GM18508 (cell line): ENCODE data around the gene KCNK4.

Experiments used
- ATAC-seq: cut with Tn5 transposase; IDR thresholded peaks from one replicate; pipeline ENCODE4 v1.9.1; 2021; ENCODE audit warnings: moderate number of reproducible peaks; ENCODE audit not compliant: insufficient read depth, unreplicated experiment

KCNK4 gene

DNA sequence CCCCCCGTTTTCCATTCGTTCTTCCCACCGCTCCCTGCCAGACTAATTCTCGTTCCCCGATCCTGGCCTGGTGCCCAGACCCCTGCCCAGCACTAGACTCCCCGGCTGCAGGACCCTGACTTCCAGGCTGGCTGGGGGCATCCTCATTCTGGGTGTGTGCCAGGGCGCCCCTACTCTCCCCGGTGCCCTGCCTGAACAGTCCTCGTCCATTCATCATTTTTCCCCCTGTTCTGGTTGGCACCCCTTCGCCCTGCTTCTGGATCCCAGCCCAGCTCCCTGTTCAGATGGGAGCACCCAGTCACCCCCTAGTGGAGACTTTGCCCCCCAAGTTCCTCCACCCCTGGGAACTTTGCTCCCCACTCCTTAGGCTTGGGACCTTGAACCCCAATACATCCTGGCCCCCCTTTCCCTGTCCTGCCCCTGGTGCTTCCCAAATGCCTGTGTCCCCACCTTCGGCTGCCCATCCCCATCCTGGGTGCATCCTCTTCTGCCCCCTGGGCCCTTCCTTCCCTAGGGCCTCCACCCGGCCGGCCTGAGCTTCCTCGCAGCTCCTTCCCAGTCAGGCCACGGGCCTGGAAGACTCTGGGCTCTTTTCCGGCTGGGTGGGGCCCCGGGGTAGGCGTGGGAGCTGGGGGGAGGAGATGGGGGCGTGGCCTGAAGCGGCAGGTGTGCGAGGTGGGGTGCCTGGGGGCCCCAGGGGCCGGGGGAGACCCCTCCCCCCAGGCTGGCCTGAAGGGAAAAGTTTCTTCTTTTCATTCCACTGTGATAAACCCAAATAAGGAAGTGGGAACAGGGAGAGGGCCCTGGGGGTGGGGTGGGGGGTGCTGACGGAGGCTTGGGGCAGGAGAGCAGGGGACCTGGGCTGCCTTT, 38.9 kb upstream of the KCNK4 start:
- ATAC-seq = no peak

DNA sequence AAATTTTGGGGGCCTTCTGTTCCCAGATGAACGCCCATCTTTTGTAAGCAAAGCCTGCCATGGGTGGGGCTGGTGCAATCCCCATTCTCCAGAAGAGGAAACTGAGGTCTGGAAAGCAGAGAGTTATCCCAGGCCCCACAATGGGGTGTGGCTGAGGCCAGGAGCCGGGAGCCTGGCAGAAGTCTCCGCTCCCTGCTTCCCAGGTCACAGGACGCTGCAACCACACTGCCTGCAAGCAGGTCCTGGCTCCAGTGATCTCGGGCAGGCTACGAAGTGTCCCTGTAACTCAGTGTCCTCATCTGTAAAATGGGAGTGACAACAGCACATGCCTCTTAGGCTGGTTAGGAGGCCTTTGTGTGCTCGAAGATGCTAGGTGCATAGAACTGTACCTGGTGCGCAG, 38.1 kb upstream of the KCNK4 start:
- ATAC-seq = no peak

DNA sequence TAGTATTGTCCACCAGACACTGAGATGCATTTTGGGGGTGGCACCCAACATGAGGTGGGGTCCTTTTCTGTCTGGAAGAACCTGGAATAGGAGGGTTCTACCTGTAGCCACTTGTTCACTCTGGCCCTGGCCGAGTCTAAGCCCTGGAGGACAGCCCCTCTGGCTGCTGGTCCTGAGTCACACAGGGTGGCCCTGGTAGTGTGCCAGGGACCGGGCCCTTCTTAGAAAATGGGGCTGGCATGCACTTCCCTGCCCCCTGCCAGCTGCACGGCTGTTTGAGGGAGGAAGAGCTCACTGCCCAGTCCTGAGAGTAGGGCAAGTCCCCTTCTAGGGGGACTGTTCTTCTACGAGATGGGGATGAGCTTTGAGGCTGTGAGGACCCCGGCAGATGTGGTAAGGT, 37.6 kb upstream of the KCNK4 start:
- no peak for ATAC-seq

DNA sequence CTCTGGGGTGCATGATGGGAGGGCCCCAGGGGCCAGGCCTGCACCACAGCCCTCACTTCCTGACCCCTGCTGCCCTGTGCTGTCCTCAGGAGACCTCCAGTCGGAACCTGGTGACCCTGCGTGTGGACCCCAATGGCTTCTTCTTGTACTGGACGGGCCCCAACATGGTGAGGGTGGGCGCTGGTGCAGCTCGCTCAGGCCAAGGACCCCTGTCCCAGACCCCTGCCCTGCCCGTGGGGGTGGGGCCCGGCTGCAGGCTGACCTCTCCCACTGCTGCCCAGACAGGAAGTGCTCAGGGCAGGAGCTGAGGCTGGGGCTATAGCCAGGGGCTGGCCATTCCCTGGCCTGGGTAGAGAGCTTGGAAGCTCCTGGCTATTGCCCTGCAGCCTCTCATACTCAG, 36.8 kb upstream of the KCNK4 start:
- ATAC-seq = no peak

DNA sequence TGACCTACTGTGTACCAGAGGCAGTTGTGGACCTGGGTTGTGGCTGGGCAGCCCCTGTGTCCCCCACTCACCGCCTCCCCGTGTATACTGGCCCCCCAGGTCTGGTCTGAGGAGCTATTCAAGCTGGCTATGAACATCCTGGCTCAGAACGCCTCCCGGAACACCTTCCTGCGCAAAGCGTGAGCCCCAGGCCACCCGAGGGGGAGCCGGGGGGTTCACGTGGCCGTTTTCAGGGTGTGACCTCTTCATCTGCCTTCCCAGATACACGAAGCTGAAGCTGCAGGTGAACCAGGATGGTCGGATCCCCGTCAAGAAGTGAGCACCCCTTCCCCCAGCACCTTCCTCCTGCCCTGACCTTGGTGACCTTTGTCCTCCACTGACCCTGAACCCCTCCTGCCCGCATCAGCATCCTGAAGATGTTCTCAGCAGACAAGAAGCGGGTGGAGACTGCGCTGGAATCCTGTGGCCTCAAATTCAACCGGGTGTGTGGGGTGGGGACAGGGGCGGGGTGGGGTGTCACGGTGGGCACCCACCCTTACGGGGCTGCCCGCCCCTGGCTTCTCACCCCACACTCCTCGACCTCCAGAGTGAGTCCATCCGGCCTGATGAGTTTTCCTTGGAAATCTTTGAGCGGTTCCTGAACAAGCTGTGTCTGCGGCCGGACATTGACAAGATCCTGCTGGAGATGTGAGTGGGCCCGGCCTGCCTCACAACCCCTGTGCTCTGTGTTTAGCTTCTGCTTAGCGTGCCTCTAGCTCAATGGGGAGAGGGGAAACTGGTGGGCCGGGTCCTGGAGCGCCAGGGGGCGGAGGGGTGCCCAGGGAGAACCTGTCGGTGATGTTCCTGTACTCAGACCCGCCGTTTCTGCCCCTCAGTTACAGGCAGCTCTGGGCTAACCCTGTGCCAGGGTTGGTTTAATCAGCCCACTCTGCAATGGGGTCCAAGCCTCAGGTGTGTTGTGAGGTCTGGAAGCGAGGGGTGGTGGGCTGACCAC, 35.7 kb upstream of the KCNK4 start:
- ATAC-seq = no peak

DNA sequence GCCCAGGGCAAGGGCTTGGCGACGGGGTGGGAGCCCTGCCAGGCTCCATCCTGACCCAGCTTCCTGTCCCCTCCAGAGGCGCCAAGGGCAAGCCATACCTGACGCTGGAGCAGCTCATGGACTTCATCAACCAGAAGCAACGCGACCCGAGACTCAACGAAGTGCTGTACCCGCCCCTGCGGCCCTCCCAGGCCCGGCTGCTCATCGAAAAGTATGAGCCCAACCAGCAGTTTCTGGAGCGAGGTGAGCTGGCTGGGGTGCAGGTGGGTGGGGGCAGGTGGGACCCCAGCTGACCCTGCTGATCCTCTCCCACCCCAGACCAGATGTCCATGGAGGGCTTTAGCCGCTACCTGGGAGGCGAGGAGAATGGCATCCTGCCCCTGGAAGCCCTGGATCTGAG, 34.8 kb upstream of the KCNK4 start:
- no peak for ATAC-seq

DNA sequence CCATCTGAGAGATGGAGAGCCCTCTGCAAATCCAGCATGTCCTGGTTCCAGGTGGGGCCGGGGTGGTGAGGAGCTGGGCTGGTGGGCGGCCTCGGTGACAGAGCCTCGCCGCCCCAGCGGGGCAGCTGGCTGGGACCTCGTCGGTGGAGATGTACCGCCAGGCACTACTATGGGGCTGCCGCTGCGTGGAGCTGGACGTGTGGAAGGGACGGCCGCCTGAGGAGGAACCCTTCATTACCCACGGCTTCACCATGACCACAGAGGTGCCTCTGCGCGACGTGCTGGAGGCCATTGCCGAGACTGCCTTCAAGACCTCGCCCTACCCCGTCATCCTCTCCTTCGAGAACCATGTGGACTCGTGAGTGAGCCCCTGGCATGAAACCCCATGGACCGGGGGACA, 32.7 kb upstream of the KCNK4 start:
- no peak for ATAC-seq

DNA sequence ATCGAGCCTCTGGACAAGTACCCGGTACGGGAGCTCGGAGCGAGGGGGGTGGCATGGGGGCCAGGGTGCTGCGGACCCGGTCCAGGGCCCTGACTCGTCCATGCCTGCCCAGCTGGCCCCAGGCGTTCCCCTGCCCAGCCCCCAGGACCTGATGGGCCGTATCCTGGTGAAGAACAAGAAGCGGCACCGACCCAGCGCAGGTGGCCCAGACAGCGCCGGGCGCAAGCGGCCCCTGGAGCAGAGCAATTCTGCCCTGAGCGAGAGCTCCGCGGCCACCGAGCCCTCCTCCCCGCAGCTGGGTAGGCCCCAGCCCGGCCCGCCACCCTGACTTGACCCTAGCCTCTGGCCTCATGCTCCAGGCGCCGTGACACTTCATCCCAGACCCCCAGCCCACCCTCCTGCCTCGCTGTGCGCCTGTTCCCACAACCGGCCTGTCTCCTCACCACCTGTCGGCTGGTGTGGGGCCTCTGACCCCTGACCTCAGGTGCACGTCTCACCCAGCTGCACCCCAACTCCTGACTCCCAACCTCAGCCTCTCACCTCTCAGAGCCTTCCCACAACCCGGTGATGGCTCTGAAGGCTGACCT, 32.1 kb upstream of the KCNK4 start:
- ATAC-seq = no peak

DNA sequence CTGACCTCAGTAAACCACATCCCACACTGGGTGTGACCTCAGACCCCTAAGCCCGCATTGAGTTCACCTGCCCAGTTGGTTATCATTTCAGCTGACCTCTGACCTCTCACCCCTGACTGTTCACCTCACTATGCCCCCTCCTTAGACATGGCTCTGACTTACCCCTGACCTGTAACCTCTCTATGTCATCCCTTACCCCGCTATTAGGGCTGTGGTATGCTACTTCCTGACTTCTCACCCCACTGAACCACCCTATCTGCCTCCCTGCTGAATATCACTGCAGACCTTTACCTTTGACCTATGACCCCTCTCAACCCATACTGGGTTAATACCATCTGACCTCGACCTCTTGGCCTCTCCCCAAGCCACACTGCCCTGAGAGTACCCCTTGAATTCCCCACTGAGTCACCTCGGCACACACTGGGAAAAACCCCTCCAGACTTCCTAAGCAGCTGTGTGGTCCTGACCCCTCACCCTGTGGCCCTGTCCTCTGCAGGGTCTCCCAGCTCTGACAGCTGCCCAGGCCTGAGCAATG, 31.5 kb upstream of the KCNK4 start:
- ATAC-seq = no peak

DNA sequence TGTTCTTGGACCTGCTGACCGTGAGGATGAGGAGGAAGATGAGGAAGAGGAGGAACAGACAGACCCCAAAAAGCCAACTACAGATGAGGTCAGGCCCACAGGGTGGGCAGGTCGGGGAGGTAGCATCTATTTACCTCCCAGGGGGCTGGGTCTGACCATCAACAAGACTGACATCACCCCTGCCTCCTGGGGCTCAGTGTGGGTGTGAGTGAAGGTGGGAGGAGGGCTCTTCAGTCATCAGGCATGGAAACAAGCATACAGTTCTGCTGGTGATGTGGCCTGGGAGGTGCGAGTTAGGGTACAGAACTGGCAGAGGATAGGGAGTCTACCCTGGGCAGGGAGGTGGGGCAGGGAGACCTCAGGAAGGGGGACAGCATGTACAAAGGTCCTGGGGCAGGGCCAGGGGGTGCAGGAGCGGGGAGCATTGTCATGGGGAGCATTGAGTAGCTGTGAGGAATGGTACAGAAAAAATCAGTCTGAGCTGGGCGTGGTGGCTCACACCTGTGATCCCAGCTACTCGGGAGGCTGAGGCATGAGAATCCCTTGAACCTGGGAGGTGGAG, 30.9 kb upstream of the KCNK4 start:
- ATAC-seq = no peak

DNA sequence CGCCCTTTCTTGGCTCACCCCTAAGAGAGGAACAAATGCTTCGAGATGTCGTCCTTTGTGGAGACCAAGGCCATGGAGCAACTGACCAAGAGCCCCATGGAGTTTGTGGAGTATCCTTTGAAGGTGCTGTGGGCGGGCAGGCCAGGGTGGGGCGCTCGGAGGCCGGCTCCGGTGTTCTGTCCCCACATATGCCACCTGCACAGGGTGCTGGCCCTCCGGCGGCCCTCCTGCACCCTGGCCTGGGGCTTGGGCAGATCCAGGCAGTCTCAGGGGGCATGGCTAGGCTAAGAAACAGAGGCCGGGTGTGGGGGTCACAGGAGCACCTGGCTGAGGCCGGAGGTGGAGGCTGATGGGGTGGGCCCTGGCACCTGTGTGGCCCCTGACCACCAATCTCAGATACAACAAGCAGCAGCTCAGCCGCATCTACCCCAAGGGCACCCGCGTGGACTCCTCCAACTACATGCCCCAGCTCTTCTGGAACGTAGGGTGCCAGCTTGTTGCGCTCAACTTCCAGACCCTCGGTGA, 29.5 kb upstream of the KCNK4 start:
- no peak for ATAC-seq

DNA sequence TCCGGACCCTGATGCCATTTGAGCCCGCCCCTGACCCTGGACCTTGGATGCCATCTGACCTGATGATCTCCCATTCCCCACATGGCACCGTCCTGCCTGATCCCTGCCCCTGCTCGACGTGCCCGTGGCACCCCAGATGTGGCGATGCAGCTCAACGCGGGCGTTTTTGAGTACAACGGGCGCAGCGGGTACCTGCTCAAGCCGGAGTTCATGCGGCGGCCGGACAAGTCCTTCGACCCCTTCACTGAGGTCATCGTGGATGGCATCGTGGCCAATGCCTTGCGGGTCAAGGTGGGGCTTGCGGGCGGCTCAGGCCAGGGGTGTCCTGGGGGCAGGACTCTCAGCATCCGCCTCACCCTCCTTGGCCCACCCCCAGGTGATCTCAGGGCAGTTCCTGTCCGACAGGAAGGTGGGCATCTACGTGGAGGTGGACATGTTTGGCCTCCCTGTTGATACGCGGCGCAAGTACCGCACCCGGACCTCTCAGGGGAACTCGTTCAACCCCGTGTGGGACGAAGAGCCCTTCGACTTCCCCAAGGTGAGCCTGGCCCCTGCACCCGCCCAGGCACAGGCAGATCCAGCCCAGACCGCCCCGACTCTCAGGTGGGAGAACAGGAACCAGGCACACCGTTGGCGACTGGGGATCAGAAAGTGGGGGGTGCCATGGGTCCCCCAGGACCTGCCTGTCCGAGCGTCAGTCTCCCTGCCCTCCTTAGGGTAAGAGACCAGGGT, 28.7 kb upstream of the KCNK4 start:
- no peak for ATAC-seq

DNA sequence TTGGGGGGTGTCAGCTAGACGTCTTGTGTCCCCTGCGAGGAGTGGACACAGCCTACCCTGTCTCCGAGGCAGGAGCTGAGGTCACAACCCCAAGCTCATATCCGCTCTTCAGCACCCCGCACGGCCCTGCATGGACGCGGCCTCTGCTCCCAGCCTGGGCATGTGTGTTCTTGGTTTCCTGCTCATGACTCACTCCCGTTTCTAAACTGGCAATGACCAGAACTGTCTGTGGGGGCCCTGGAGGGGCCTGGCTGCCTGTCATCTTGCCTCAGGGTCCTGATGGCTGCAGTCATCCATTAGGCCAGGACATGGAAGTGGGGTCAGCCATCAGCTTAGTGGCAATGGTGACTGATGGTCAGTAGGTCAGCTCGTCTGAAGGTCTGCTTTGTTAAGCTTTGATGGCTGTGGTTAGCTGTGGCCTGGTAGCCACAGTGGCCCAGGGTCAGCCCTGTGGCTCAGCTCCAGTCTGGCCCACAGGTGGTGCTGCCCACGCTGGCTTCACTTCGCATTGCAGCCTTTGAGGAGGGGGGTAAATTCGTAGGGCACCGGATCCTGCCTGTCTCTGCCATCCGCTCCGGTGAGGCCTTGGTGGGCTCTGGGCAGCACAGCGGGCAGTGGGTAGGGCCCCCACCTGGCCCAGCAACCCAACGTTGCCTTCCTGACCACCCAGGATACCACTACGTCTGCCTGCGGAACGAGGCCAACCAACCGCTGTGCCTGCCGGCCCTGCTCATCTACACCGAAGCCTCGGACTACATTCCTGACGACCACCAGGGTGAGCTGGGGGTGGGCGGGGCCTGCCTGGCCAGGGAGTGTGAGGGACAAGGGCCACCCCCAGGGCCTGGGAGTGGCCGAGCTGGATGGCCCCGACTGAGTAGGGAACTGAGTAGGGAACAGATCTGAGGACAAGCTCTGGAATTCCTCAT, 27.8 kb upstream of the KCNK4 start:
- ATAC-seq = no peak

DNA sequence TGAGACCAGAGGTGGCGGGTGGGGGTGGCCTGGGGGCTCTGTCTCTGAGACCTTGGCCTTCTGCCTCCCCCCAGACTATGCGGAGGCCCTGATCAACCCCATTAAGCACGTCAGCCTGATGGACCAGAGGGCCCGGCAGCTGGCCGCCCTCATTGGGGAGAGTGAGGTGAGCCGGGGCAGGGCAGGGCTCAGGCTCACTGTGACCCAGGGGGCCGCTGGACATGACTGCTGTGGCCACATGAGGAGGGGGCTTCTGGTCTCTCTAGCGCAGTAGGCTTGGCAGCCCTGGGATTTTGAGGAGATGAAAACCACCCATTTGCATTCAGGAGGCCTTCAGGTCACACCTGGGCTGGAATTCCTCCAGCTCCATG, 27.2 kb upstream of the KCNK4 start:
- ATAC-seq = no peak

DNA sequence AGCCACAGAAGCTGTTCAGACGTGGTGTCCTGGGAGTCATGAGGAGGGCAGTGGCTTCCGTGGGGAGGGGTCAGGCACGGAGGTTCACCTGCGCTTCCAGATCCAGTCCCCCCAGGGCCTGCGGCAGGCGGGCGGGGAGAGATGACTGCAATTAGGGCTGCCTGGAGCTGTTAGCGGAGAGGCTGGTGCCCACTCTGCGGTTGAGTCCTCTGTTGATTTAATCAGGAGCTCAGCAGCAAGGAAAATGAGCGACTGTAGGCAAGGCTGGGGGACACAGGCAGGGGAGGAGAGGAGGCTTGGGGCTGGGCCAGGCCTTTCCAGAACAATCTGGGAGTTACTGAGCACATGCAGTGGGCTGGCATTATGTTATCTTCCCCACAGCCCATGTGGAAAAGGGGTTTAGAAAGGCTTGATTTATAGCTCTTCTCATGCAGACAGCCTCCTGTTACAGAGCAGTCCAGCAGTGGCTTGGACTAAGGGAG, 26.7 kb upstream of the KCNK4 start:
- no peak for ATAC-seq

DNA sequence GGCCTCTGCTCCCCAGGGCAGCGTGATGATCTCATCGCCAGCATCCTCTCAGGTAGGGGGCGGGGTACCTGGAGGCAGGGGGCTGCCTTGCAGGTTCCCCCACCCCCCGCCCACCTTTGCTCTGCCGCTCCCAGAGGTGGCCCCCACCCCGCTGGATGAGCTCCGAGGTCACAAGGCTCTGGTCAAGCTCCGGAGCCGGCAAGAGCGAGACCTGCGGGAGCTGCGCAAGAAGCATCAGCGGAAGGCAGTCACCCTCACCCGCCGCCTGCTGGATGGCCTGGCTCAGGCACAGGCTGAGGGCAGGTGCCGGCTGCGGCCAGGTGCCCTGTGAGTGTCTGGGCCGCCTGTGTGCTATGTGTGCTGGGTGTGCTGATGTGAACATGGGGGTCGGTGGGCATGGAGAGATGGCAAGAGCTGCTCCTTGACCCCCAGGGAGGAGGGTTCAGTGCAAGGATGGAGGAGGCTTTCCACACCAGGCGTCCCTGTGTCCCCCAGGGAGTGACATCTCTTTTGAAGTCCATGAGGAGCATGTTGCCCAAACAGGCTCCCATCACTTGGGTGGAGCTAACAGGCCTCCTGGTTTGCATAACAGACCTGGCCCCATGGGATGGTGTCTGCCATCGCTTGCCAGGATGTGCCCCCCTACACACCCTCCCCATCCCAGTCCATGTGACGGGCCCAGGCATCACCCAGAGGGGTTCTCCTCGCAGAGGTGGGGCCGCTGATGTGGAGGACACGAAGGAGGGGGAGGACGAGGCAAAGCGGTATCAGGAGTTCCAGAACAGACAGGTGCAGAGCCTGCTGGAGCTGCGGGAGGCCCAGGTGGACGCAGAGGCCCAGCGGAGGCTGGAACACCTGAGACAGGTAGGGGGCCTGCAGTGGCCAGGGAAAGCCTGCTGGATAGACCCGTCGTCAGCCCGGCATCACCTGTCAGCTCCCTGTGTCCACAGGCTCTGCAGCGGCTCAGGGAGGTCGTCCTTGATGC, 25.6 kb upstream of the KCNK4 start:
- no peak for ATAC-seq

DNA sequence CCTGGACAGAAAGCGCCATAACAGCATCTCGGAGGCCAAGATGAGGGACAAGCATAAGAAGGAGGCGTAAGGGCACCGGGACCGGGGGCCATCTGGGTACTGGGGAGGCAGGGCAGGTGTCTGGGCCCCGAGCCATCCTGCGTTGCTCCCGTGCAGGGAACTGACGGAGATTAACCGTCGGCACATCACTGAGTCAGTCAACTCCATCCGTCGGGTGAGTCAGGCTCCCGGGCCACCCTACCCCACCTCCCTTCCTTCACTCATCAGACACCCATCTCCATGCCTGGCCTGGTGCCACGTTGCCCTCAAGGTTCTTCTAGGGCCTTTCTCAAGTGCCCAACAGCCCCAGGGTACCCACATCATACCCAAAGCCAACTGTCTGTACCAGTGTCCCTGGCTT, 24.8 kb upstream of the KCNK4 start:
- ATAC-seq = no peak
